HepG2 (cell line): ENCODE results near the gene ELOVL2. TPM values are rescaled to one million over a fixed set of nuclear protein-coding genes. Genes with fewer than 3 reads are reported as not detected.

Experiments used
- ATF5 ChIP-seq: sonication (generic); formaldehyde crosslinking; IDR thresholded peaks from 2 replicates; pipeline ENCODE4 v1.4.0; 2020; ENCODE audit warnings: mild to moderate bottlenecking, low read depth, missing genetic modification reagents
- ATF6 ChIP-seq: sonication (generic); formaldehyde crosslinking; conservative IDR thresholded peaks from 2 replicates; pipeline ENCODE4 v1.4.0; 2020; ENCODE audit warnings: missing genetic modification reagents
- BCL6 ChIP-seq: IDR thresholded peaks from 2 replicates; pipeline ENCODE4 v1.6.1; 2016; ENCODE audit warnings: missing genetic modification reagents, missing compliant biosample characterization
- CHCHD3 ChIP-seq: sonication (generic); formaldehyde crosslinking; IDR thresholded peaks from 2 replicates; pipeline ENCODE4 v1.8.0; 2022; ENCODE audit warnings: mild to moderate bottlenecking, missing genetic modification reagents, moderate library complexity
- ETS1 ChIP-seq: sonication (generic); formaldehyde crosslinking; IDR thresholded peaks from 2 replicates; pipeline ENCODE4 v1.4.0; 2020; ENCODE audit warnings: missing genetic modification reagents
- FOXJ3 ChIP-seq: sonication (generic); formaldehyde crosslinking; IDR thresholded peaks from 2 replicates; pipeline ENCODE4 v1.4.0; 2020; ENCODE audit warnings: missing genetic modification reagents, mild to moderate bottlenecking, borderline replicate concordance
- FOXK2 ChIP-seq: fragments of 450-650 bp; IDR thresholded peaks from 2 replicates; pipeline ENCODE4 v1.6.1; 2016
- HIC2 ChIP-seq: sonication (generic); formaldehyde crosslinking; IDR thresholded peaks from 2 replicates; pipeline ENCODE4 v1.9.0; 2022; ENCODE audit warnings: low read depth, missing genetic modification reagents
- HNRNPK ChIP-seq: fragments of 200-400 bp; formaldehyde crosslinking; IDR thresholded peaks from 2 replicates; pipeline ENCODE4 v1.6.1; 2018; ENCODE audit warnings: low read length, low read depth, moderate library complexity, mild to moderate bottlenecking; ENCODE audit not compliant: poor library complexity, severe bottlenecking
- NRL ChIP-seq: sonication (generic); formaldehyde crosslinking; IDR thresholded peaks from 2 replicates; pipeline ENCODE4 v1.5.0; 2020; ENCODE audit warnings: missing genetic modification reagents, mild to moderate bottlenecking, moderate library complexity, borderline replicate concordance
- PPARG ChIP-seq: conservative IDR thresholded peaks from 2 replicates; pipeline ENCODE4 v1.6.1; 2016; ENCODE audit warnings: missing biosample characterization, missing genetic modification reagents
- SPEN ChIP-seq: sonication (generic); formaldehyde crosslinking; IDR thresholded peaks from 2 replicates; pipeline ENCODE4 v1.5.1; 2020; ENCODE audit warnings: low read depth, mild to moderate bottlenecking, missing genetic modification reagents
- TFDP2 ChIP-seq: sonication (generic); formaldehyde crosslinking; IDR thresholded peaks from 2 replicates; pipeline ENCODE4 v1.4.0; 2020; ENCODE audit warnings: missing genetic modification reagents
- ZBTB3 ChIP-seq: sonication (generic); formaldehyde crosslinking; IDR thresholded peaks from 2 replicates; pipeline ENCODE4 v1.4.0; 2020; ENCODE audit warnings: low read depth, mild to moderate bottlenecking, moderate library complexity, missing genetic modification reagents, borderline replicate concordance
- ZBTB39 ChIP-seq: sonication (generic); formaldehyde crosslinking; IDR thresholded peaks from 2 replicates; pipeline ENCODE4 v1.5.0; 2020; ENCODE audit warnings: missing genetic modification reagents
- ZC3H4 ChIP-seq: sonication (generic); formaldehyde crosslinking; IDR thresholded peaks from 2 replicates; pipeline ENCODE4 v1.4.0; 2020; ENCODE audit warnings: missing genetic modification reagents, borderline replicate concordance
- ZNF232 ChIP-seq: sonication (generic); formaldehyde crosslinking; IDR thresholded peaks from 2 replicates; pipeline ENCODE4 v1.4.0; 2020; ENCODE audit warnings: missing genetic modification reagents, borderline replicate concordance
- ZNF430 ChIP-seq: sonication (generic); formaldehyde crosslinking; IDR thresholded peaks from 2 replicates; pipeline ENCODE4 v1.9.0; 2021; ENCODE audit warnings: mild to moderate bottlenecking, missing genetic modification reagents
- ZNF558 ChIP-seq: sonication (generic); formaldehyde crosslinking; IDR thresholded peaks from 2 replicates; pipeline ENCODE4 v1.9.0; 2022; ENCODE audit warnings: mild to moderate bottlenecking, missing genetic modification reagents, borderline replicate concordance
- ZSCAN9 ChIP-seq: IDR thresholded peaks from 2 replicates; pipeline ENCODE4 v1.6.1; 2016; ENCODE audit warnings: borderline replicate concordance
- polyA plus RNA-seq, 8 experiments: library from polyadenylated mRNA; depleted of rRNA in 3 of 8; stranded (reverse) in 7 of 8; unstranded in 1 of 8; fragments of >200 nt; fragmentation: Illumina TruSeq in 4 of 8; extraction: Trizol in 4 of 8; gene quantifications; 2 replicates each; pipeline versions ENCODE4 v1.2.1 to v1.2.3, GENCODE V29; 2011 to 2016; ENCODE audit warnings: low read depth in 4 of 8, missing spikeins in 1 of 8, mixed read lengths in 1 of 8; ENCODE audit not compliant: insufficient read depth in 1 of 8
- total RNA-seq, 5 experiments: library from RNA; depleted of rRNA; stranded (reverse); fragments of >200 nt; fragmentation: Illumina TruSeq; extraction: Trizol; gene quantifications; 2 replicates each; pipeline ENCODE4 v1.2.3, GENCODE V29; 2016; ENCODE audit warnings: low read depth in 1 of 5

The ELOVL2 gene
- total and polyA plus RNA-seq, 2 of the 13 experiments (the other 11 are each of a cell fraction or from before 2014, with no cell fraction given): 43.6 to 65.4 TPM

GRCh38 chr6:10951675-10952282 lies 92.3 kb downstream of the ELOVL2 start (continued):
- TF ChIP-seq ZBTB39 (CRISPR knock-in tag) (no peak), HNRNPK (no peak), ZNF430 (CRISPR knock-in tag) (no peak), BCL6 (CRISPR knock-in tag) (no peak), ZC3H4 (no peak), ZSCAN9 (CRISPR knock-in tag) (peak; percentile 51; the same call in 1 of the 2 replicates), SPEN (CRISPR knock-in tag) (no peak), NRL (no peak), HIC2 (CRISPR knock-in tag) (no peak; the same call in 1 of the 2 replicates), ZNF232 (CRISPR knock-in tag) (no peak), ZNF558 (CRISPR knock-in tag) (no peak), ATF5 (CRISPR knock-in tag) (no peak), PPARG (CRISPR knock-in tag) (peak; percentile 52; the same call in 1 of the 2 replicates), FOXK2 (0 out of 2 replicates have a peak, but pooled peaks have one; percentile 17), CHCHD3 (CRISPR knock-in tag) (no peak), ZBTB3 (no peak), FOXJ3 (CRISPR knock-in tag) (no peak; the same call in 1 of the 2 replicates), TFDP2 (peak; percentile 34; the same call in 1 of the 2 replicates), ATF6 (CRISPR knock-in tag) (0 out of 2 replicates have a peak, but pooled peaks have one; percentile 28), ETS1 (CRISPR knock-in tag) (no peak)
